GM19328 (cell line): Measurements from ENCODE around the gene WIPI1.
"Not testable (repeated sequence)": the region's sequence is repeated elsewhere in the genome, so short reads cannot be mapped to it uniquely, and the experiment has no call there.

ENCODE experiments used
- ATAC-seq: cut with Tn5 transposase; IDR thresholded peaks from one replicate; pipeline ENCODE4 v1.9.1; 2021; ENCODE audit warnings: mild to moderate bottlenecking, moderate library complexity; ENCODE audit not compliant: unreplicated experiment

Gene WIPI1

DNA sequence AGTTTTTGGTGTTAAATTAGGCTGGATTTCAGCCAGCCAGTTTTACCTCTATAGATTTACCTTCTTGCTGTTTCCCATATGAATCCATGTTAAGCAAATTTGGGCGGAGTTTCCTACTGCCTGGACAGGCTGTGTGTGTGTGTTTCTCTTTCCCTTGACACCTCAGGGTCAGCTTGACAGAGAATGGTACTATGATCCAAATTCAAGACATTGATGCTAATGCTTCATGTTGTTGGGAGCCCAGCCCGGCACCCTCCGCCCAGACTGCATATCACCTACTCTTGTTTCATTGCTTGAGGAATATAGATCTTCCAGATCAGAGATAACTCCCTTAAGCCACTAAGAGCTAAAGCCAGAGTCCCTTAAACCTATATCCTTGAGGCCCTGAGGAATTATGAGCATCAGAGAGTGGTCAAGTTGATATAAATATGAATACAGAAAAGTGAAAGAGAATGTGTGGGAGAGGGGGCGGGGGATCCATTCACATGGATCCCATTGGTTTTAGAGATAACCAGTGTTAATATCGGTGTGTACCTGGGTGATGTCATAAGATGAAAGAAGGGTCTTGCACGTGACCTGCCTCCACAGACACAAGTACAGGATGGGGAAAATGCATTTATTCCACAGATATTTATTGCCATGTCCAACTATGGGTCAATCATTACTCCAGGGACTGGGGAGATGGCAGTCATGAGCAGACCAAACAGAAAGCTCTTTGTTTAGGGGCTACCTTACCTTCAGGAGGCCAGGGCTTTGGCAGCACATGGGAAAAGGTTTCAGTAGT lies 69.7 kb downstream of the WIPI1 start:
- ATAC-seq = no peak

DNA sequence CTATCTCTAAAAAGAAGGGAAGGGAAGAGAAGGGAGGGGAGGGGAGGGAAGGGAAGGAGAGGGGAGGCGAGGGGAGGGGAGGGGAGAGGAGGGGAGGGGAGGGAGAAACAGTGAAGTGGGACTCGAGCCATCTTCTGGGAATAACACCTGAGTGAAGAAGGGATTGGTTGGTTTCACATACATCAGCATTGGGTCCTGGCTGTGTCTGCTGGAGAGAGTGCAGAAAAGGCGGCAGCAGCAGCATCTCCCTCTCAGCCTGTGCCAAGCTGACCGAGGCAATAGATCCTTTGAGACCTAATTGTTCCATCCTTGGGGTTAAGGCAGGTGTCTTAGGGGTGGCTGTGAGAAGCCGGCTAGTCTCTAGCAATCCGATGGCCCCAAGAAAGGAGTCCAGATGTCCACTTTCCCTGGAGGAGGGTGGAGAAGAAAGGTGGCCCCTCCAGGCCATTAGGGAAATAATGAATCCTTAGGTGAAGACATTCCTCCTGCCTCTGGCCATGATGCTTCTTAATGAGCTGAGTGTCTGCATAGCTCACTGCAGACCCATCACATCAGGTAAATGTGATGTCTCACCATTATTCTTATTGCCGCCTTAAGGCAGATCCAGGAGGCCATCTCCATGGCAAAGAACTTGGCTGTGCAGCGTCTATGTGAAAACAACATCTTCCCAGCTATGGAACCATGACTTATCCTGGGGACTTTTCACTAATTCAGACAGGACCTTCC lies 71.6 kb downstream of the WIPI1 start:
- no peak for ATAC-seq

DNA sequence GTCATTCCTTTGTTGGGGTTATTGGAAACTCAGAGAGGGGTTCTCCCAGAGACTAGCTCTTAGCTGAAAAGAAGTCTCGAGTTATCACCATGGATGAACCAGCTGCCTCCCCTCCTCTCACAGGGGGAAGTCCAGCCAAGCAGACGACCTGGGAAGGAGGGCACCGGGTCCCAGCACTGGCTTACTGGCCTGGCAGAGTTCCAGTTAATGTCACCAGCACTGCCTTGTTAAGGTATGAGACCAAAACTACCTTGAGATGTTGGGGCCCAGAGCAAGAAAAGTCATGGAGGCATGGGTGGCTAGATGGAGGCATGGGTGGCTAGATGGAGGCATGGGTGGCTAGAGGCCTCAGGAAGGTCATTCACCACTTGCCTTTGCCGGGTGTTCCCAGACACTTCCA lies 72.4 kb downstream of the WIPI1 start:
- ATAC-seq = no peak

DNA sequence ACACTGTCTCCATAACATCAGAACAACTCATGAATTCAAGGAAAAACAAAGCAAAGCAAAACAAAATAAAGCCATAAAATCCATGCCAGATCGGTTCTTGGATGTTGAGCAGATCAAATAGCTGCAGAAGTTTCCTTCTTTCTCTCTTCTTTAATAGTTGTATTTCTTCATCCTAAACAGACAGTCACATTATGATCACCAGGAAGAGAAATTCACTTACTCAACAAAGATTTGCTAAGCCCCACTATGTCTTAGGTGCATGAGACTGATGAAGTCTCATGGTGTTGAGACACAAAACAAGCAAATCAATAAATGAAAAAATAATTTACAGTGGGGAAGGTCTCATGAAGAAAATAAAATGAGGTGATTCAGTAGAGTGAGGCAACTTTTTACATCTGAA lies 72.8 kb downstream of the WIPI1 start:
- no peak for ATAC-seq

DNA sequence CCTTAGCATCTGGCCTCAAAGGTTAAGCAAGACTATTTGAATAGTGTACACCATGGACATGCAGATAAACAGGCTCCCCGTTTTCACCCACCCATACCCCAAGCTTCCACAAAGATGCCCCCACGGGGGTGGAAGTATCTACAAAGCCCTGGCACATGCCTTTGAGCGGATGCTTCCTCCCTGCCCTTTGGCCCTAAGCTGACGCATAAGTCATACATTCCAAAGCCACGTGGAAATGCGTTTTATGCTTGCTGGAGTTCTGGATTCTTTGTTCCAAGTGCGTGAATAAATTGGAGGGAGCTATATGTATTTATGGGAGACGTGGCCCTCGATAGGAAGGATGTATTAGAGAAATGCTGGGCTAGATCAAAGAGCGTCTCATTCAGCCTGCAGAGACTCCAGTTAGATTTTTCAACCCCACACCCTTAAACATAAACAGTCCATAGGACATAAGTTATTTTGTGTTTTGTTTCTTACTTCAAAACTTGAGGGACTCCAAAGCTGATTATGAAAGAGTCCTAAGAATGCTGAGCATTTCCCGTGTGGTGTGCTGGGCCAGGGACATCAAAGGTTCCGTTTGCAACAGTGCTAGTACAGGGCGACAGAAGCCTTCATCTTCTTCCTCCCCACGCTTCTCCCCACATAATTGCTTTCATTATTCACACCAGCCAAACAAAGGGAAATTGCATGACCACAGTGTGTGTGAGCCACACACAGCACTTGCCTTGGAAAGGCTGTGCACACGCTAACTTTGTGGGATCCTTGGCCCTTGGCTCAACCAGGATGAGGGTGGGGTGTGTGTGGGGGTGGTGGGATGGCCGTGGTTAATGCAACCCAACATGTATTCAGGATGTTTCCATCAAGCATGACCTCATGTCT lies 73.6 kb downstream of the WIPI1 start:
- ATAC-seq = no peak

DNA sequence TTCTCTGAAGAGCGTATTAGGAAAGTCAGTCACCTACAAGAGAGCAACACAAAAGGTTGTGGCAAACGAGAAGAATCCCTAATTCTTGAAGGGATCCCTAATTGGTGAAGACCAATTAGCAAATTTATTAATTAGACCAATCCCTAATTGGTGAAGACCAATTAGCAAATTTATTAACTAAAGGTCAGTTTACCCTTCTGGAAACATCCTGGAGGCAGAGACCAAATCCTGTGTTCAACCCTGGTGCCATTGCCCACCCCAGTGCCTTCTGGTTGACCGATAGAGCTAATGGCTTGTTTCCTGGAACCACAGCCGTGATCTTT lies 74.2 kb downstream of the WIPI1 start:
- no peak for ATAC-seq

DNA sequence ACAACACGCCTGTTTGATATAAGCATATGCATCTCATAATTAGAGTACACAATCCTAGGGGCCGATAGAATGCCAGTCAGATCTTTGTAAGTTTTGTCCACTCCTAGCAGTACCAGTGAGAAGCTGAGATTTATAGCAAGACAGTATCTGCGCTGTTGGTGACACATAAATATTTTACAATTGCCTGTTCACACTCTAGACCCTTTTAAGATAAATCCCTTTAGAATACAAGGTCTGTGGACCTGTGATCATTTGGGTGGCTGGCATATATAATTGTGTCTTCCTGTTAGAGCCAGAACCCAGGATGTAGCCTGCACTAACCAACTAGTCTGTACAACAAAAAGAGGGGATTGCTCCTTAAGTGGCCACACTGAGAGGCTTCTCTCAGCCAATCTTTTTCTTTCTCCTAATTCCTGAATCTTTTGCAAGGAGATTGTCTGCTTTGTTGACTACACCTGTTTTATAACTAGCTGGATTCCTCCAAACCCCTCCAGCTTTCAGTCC lies 74.7 kb downstream of the WIPI1 start:
- no peak for ATAC-seq

DNA sequence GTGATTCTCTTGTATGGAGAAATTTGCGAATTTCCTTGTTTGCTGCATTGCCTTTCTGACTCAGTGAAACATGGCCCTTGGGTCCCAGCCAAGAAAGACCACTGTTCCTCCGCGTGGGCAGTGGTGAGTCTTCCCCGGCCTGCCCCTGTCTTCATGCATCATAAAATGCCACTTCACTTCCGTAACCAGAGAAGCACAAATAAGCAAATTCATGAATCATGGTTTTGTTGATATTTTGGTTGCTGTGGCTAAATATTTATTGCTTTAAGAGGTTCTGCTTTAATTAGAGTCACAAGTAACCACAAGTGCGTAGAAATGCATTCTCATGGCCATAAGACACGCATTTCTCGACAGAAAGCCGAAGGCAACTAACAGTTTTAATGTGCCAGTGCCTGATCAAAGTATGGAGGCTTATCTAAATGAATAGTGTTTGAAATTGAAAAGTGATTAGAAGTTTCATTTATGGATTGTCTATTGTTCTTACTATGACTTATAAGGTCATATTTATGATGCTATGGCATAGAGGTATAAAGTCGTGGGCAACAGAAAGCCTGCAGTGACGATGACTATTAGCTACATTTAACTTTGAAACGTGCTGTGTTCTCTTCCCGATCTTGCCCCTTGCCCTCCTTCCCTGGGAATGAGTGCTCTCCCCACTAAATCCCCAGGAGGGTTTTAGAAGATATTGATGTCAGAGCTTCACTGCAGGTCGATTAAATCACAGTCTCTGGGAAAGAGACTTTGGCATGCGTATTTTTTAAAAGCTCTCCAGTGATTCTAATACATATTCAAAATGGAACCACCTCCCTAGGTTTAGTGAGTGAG lies 76.0 kb downstream of the WIPI1 start:
- ATAC-seq = no peak

DNA sequence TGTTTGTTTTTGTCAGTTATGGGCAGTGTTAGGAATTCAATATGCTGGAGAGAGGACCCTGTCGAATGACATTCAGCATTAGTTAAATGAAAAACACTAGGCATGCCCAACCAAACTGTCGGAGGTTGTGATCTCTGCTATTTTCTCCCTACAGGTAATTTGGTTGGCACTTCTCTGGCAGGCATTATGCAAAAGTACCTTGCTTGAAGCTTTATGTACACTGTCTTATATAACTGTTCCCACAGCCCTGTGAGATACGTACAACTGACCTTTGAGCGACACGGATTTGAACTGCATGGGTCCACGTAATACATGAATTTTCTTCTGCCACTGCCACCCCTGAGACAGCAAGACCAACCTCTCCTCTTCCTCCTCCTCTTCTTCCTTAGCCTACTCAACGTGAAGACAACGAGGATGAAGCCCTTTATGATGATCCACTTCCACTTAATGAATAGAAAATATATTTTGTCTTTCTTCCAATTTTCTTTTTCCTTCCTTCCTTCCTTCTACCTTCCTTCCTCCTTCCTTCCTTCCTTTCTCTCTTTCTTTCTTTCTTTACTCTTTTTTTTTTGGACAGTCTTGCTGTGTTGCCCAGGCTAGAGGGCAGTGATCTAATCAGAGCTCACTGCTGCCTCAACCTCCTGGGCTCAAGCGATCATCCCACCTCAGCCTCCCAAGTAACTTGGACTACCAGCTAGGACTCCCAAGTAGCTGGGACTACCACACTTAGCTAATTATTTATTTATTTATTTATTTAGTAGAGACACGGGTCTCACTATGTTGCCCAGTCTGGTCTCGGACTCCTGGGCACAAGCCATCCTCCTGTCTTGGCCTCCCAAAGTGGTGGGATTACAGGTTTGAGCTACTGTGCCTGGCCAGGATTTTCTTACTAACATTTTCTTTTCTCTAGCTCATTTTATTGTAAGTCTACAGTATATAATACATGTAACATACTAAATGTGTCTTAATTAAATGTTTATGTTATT lies 77.3 kb downstream of the WIPI1 start:
- ATAC-seq = no peak

DNA sequence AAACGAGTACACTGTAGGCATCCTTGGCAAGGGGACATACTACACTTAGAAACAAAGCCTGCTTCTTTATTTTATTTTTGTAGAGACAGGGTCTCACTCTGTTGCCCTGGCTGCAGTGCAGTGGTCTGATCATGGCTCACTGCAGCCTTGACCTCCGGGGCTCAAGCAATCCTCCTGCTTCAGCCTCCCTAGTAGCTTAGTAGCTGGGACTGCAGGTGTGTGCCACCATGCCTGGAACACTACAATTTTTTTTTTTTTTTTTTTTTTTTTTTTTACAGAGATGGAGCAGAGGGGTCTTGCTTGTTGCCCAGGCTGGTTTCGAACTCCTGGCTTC lies 78.2 kb downstream of the WIPI1 start:
- ATAC-seq = no peak

DNA sequence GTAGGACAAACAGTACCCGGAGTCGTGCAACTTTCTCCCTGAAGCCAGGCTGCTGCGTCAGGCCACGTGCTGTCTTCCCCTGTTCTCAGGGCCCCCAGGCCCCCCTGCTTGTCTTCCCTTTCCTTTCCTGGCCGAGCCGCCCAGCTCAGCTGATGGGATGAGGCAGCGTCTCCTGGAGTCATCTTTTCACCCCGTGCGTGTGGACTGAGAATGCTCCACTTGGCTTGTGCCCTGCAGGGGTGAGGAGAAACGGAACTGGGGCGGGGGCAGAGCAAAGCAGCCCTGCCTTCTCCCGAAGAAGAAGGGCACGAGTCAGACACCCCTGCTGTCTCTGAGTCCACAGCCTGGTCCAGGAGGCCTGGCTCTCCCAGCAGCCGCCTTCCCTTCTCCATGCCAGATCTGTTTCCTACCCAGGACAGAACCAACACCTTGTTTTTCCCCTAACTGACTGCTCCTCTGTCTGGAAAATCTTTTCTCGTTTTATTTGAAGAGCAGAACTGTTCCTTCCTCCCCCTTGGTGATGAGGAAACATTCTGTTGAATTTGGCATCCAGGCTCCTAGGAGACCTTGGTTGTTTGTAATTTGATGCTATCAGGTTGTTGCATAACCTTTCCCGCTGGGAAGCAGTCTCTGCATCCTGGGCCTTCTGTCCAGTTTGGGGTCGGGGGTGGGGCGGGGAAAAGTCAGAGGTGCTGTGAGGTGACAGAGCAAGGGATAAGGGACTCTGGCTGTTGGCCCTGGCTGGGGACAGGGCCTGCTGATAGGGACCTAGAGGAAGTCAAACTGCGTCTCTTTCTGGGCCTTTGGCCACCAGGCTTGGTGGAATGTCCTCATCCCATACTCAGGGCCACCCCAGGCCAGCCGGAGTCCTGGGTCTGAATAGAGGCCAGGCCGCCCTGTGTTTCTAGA lies 78.8 kb downstream of the WIPI1 start:
- no peak for ATAC-seq

DNA sequence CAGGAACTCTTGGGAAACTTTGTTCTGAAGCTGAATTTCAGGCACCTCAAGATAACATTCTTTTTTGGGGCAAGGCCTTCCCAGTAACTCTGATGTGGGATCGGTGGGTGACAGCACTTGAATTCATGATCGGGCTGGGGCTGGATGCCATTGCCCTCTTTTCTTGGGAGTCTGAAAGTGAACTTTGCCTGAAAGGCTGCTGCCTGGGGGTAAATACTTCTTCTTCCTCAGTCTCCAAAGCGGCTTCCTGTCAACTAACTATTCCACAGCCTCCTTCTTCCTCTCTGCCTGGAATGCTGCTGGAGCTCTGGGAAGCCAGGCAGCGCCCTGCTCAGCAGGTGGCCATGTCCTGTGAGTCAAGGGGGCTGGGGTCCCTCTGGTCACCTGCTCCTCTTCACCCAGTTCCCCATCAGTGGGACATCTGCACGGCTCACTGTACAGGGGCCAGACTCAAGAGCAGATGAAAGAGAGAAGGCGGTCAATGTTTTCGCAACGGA lies 79.5 kb downstream of the WIPI1 start:
- no peak for ATAC-seq

DNA sequence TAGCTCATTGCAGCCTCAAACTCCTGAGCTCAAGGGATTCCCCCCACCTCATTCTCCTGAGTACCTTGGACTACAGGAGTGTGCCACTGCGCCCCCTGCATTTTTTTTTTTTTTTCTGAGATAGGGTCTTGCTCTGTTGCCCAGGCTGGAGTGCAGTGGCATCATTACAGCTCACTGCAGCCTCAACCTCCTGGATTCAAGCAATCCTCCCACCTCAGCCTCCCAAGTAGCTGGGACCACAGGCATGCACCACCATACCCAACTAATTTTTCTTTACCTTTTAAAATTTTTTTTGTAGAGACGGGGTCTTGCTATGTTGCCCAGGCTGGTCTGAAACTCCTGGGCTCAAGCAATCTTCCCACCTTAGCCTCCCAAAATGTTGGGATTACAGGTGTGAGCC lies 81.1 kb downstream of the WIPI1 start:
- not testable (repeated sequence) for ATAC-seq

DNA sequence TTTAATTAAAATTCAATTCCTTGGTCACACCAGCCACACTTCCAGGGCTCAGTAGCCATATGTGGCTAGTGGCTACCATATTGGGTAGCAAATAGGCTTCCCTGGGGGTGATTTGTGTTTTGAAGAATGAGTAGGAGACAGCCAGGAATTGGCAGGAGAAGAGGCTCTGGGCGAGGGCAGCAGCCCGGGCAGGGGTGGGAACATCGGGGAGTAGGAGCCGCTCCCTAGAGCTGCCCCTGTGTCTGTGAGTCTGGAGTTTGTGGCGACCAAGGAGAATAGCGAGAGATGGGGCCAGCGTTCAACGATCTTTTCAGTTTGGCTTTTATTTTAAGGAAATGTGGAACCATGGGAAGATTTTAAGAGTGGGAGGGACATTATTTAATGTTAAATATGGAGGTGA lies 81.7 kb downstream of the WIPI1 start:
- ATAC-seq = no peak
